Fibroblast of gingiva (primary cell): ENCODE data around the gene RNF5.
"Not testable (repeated sequence)": the region's sequence is repeated elsewhere in the genome, so short reads cannot be mapped to it uniquely, and the experiment has no call there.

Source experiments
- DNase-seq: peaks from one replicate; pipeline ENCODE4 v3.0.0-alpha.2; 2011; ENCODE audit warnings: low read depth

Gene RNF5

DNA sequence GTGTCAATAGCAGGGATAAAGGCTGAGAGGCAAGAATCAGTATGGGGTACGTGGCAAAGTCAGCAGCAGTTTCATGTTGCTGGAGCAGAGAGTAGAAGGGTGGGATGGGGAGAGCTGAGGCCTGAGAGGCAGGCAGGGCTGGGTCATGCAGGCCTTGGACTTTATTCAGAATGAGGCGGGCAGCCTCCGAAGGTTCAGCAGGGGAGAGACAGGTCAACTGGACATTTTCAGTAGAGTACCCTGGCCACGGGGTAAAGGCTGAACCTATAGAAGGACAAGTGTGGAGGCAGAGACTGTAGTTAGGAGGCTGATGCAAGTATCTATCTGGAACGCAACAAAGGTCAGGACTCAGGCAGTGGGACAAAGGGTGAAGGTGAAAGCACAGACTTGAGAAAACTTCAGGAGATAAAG is 32.0 kb downstream of the RNF5 start:
- no peak for DNase-seq

DNA sequence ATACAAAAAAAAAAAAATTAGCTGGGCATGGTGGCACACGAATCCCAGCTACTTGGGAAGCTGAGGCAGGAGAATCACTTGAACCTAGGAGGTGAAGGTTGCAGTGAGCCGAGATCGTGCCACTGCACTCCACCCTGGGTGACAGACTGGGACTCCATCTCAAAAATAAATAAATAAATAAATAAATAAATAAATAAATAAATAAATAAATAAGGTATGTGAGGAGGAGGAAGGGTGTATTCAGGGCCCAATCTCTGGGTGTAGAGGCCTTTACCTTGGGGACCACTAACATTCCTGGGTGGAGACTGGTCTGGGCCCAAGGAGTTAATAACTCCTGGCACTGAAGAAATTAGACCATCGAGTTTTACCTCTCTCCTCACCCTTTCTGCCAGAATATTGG is 33.2 kb downstream of the RNF5 start:
- not testable (repeated sequence) for DNase-seq

DNA sequence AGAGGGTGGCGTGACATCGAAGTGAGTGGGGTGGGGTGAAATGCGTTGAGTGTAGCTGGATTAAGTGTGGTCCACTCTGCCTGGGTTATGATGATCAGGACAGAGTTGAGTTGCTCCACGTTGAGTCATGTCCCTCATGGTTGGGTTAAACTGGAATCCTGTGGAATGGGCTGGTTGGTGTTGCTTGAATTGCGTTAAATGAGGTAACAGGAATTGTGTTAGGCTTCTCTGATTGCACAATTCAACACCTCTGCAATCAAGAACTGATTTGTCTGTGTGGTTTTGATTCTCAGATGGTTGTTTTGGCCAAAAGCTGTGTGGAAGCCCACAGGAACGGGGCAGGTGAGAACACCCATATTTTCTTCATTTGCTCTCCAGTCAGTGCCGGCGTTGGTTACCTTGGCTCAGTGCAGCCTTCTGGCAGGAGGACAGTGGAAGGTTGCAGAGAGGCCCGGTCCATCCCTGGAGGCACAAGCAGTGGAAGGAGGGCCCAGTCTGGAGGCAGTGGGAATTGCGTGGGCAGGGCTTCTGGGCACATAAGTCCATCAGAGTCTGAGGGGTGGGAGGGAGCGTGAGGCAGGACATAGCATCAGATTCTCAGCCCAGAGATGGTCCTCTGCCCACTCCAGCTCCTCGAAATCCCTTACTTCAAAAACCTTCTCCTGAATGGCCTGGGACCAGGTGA is 34.0 kb downstream of the RNF5 start:
- DNase-seq = no peak

DNA sequence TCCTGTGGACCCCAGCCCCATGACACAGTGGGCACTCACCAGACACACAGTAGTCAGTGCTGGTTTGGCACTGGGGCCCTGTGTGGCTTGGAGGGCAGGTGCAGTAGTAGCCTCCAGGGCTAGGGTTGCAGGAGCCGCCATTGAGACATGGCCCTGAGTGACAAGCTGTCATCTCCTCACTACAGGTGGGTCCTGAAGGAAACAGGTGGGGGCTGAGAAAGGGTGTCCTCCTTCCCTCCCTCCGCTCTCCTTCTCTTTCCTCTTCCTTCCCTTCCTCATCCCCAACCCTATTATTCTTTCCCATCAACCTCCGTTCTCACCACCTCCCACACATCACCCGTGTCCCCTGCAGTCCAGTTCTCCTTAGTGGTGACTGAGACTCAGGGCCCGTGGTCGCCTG is 35.4 kb downstream of the RNF5 start:
- DNase-seq = no peak

DNA sequence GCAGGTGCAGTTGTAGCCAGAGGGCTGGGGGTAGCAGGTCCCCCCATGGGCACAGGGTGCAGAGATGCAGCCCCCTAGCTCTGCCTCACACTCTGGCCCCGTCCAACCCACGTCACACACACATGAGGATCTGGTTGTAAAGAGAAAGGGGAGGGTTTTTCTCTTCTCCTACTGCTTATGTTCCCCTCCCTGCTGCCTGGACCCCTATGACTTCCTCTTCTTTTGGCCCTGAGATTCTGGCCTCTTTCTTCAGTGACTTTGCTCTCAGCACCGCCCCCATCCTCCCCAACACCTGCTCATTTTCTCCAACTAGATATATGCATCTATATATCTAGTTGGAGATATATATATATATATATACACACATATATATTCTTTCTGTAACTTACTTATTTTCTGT is 35.9 kb downstream of the RNF5 start:
- no peak for DNase-seq

DNA sequence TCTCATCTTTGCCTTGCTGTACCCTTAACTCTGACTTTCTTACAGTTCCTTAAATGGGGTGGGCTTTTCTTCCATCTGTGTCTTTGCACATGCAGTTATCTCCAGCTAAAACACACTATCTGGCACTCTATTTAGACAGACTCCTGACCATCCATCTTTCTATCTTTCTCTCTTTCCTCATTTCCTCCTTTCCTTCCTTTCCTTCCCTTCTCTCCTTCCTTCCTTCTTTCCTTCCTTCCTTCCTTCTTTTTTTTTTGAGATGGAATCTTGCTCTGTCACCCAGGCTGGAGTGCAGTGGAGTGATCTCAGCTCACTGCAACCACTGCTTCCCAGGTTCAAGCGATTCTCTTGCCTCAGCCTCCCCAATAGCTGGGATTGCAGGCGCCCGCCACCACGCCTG is 37.4 kb downstream of the RNF5 start:
- DNase-seq = no peak

DNA sequence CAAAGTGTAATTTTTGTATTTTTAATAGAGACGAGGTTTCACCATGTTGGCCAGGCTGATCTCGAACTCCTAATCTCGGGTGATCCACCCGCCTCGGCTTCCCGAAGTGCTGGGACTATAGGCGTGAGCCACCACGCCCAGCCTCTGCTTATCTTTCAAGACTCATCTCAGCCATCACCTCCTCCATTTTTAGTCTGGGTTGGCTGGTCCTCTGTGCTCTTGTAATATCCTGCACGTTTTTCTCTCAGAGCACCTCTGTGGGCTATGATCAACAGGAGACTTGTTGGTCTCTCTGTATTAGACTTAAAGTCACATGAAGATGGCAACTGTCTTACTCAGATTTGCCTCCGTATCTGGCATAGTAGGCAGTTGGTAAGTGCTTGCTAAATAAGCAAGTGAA is 38.1 kb downstream of the RNF5 start:
- DNase-seq = no peak

DNA sequence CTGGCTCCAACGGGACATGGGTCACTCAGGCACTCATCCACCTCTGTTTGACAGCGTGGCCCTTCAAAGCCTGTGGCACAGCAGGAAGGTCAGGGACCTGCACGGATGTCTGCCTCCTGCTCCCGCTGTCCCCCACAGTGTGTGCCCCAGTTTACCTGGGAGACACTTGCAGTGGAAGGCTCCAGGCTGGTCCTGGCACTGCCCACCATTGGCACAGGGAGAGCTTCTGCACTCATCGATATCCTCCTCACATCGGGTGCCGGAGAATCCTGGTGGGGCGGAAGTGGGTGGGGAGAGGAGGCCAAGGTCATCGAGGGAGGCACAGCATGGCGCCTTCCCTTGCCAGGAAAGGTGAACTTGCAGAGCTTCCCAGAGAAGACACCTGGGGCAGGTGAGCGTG is 38.8 kb downstream of the RNF5 start:
- DNase-seq = no peak

DNA sequence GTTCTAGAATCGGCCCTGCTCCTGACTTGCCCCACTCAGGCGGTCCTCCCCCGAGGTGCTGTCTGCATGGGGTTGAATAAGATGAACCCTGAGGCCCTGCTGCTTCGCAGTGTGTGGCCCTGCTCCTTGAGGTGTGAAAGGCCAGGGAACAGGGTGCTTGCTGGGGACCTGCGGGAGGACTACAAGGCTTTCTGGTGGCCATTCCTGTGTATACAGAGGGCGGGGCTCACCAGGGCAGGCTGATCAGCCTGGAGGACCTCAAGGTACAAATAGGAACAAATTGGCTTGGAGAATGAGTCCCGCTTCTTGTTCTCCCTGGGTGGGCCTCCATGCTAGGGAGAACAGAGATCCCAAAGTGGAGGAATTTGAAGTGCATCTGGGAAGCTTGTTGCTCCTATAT is 40.0 kb downstream of the RNF5 start:
- DNase-seq = no peak

DNA sequence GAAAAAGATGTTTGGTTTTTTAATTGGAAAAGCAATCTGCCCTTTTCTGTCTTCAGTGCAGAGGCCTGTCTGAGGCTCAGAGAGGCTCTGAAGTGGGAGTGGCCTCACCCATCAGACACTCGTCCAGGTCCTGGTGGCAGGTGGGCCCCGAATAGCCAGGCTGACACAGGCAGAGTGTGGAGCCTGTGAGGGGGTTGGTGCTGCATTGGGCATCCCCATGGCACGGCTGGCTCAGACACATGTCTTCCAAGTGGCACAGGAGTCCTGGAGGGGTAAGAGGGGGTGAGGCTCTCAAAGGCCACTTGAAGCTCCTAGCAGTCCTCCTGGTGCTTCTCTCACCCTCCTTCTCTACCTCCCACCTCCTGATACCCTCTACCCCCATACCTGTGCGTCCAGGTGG is 41.8 kb downstream of the RNF5 start:
- no peak for DNase-seq

DNA sequence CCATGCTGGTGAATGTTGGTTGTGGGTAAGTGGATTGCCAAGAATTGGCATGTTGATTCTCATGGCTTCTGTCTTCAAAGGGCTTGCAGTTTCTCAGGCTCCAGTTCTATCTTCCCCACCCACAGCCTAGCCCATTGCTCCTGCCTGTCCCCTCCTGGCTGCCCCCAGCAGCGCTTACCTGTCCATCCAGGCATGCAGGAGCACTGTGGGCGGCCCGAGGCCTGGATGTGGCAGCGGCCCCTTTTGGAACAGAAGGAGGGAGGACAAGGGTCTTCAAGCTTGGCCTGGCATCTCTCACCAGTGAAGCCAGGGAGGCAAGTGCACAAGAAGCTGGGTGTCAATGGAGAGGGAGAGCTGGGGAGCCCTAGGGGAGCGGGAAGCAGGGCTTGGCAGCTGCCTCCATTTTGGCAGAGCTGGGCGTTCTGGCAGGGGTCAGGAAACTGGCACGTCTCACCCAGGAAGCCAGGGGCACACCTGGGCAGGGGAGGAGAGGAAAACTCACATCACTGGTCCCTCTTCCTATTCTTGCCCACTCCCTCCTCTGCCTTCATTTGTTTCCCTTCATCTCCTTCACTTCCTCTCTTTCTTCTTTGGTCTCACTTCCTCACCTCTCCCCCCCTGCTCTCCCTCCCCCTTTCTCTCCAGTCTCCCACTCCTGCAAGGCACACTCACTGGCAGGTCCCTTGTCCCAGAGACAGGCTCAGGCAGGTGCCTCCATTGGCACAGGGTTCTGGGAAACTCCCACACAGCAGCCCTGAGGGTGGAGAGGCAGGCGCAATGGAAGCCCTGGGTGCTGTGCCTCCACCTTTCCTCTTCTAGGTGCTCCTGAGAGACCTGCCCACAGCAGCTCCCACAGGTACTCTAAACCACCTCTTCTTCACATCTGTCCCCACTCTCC is 44.4 kb downstream of the RNF5 start:
- DNase-seq = no peak

DNA sequence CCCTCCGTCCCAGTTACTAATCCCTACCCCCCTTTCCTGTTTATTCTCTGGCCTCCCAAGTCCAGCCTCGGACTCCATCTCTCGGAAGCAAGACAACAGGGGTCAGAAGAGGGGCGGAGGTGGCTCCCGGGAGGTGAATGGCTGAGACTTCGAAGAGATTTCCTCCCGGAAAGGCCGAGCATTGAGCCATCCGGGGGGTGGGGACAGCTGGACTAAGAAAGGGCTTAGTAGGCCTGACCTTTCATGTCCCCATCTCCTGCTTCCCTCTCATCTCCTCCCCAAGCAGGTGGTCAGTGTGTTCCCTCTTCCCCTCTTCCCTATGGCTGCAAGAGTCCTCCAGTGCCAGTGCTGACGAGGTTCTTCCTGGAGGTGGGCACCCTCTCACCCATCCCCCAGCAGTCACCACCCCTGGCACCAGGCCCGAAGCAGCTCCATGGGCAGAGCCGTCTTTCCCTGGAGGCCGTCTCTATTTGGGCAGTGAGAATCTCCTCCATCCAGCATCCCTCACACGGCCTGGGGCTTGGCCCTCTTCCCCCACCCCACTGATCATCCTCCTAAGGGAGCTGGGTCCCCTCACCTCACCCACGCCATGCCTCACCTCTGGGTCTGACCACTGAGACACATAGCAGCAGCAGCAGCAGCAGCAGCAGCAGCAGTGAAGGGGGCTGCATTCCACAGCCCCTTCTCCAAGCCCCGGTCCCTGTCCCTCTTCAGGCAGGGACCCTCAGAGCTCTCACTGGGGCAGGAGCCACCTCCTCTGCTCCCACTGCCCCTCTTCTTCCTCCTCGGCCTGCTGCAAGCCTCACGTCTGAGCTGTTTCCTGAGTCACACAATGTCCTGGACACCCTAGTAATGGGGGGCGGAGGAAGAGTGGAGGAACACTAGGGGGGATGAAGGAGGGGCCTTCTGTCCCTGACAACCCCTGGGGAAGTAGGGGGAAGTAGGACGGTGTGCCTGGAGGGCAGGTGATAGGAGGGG is 45.3 kb downstream of the RNF5 start, which contains the start of gene NOTCH4:
TSS of gene NOTCH4 (minus strand) at position 810 of the 978 bp plus-strand sequence. CDS start at position 671, 139 bp downstream.
- DNase-seq = no peak

DNA sequence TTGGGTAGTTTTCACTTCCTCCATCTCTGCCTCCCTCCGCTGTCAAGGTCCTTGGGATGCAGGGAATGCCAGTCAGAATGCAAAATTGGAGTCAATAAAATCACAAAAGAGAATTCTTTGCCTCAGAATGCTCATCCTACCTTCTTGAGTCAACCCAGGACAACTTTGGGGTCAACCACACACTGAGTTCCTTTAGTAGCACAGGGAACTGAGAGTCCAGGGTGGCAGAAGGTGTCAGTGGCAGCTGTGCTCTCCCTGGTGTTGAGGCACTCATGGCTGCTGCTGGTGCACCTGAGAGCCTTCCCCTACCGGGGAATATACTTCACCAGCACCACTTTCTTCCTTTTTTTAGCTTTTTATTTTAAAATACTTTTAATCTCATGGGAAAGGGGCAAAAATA is 46.5 kb downstream of the RNF5 start:
- DNase-seq = no peak

DNA sequence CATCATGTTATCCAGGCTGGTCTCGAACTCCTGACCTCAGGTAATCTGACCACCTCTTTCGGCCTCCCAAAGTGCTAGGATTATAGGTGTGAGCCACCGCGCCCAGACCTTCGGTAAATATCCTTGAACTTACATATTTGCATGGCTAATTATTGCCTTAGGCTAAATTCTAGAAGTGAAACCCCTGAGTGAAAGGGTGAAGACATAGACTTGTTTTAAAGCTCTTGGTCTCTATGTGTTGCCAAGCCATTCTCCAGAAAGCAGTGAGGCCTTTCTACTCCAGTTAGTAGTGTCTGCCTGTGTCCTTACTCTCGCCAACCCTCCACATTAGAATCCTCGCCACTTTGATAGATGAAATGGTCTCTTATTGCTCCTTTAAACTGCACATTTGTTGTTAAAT is 48.2 kb downstream of the RNF5 start:
- no peak for DNase-seq
